PFSK-1 (cell line): Measurements from ENCODE around the gene DRD4.

Experiments
- FOXP2 ChIP-seq: optimal IDR thresholded peaks from 2 replicates; pipeline ENCODE3; 2011; ENCODE audit warnings: borderline replicate concordance, control low read depth, inconsistent platforms; ENCODE audit not compliant: insufficient read depth; ENCODE audit errors: extremely low read length, extremely low read depth
- POLR2AphosphoS5 ChIP-seq: IDR thresholded peaks from 2 replicates; pipeline ENCODE4 v1.6.1; 2012; ENCODE audit warnings: low read depth, mild to moderate bottlenecking, control low read depth, low read length, moderate library complexity
- REST ChIP-seq, 2 experiments: IDR thresholded peaks; 2 replicates each; pipeline versions ENCODE4 v1.6.1 to v1.8.0; 2011 to 2012; ENCODE audit warnings: low read depth in 2 of 2, low read length in 2 of 2, control low read depth in 1 of 2, inconsistent platforms in 1 of 2, mild to moderate bottlenecking in 1 of 2, moderate library complexity in 1 of 2; ENCODE audit not compliant: insufficient read depth in 1 of 2
- SIN3A ChIP-seq: IDR thresholded peaks from 2 replicates; pipeline ENCODE4 v1.6.1; 2012; ENCODE audit warnings: mild to moderate bottlenecking, low read length, moderate library complexity, borderline replicate concordance; ENCODE audit not compliant: insufficient read depth
- TAF1 ChIP-seq: IDR thresholded peaks from 2 replicates; pipeline ENCODE4 v1.6.1; 2012; ENCODE audit warnings: low read length, control low read depth, borderline replicate concordance; ENCODE audit not compliant: insufficient read depth

DRD4 gene

GRCh38 chr11:615504-616319 is 21.4 kb upstream of the DRD4 start, which contains the start of gene IRF7:
IRF7 (minus strand) TSS chr11:615950; CDS start chr11:615364, 586 bp downstream.
- TF ChIP-seq POLR2AphosphoS5 (peak; percentile 99), SIN3A (no peak), FOXP2 (no peak), REST (IDR thresholded peaks at IDR 0.05; ENCODE audit: insufficient read depth in 1 of 2, low read depth in 2 of 2, low read length in 2 of 2) (no peak), TAF1 (peak; percentile 52; the same call in 1 of the 2 replicates)

GRCh38 chr11:616320-617198 is 20.5 kb upstream of the DRD4 start:
- TF ChIP-seq POLR2AphosphoS5 (no peak), TAF1 (peak; percentile 2; the same call in 1 of the 2 replicates), SIN3A (no peak)

- no peak for TF ChIP-seq POLR2AphosphoS5
- TF ChIP-seq TAF1: no peak
- TF ChIP-seq FOXP2: no peak
- TF ChIP-seq SIN3A: no peak
- no peak for TF ChIP-seq REST (IDR thresholded peaks at IDR 0.05; ENCODE audit: insufficient read depth in 1 of 2, low read depth in 2 of 2, low read length in 2 of 2)
These were observed 19.7 kb upstream of the DRD4 start for GRCh38 chr11:617199-617911.

GRCh38 chr11:617912-618682 is 19.0 kb upstream of the DRD4 start:
- TF ChIP-seq FOXP2 (no peak), TAF1 (no peak), REST (IDR thresholded peaks at IDR 0.05; ENCODE audit: insufficient read depth in 1 of 2, low read depth in 2 of 2, low read length in 2 of 2) (no peak), POLR2AphosphoS5 (no peak), SIN3A (no peak)
